Right atrium auricular region (tissue), 2 donors: ENCODE measurements around the gene CD300E. TPM values are rescaled to one million over a fixed set of nuclear protein-coding genes. Genes with fewer than 3 reads are reported as not detected.
A peak's percentile ranks its signal among the peaks of the same experiment; 100 is the strongest.
"Not testable (repeated sequence)": the region's sequence is repeated elsewhere in the genome, so short reads cannot be mapped to it uniquely, and the experiment has no call there.

ENCODE experiments used
- DNase-seq: peaks from one replicate; pipeline ENCODE4 v3.0.0-alpha.2; 2019; ENCODE audit warnings: low spot score
- H3K27ac ChIP-seq, 2 donors: fragments of 200-600 bp; sonication (generic); 1 replicate in 1 of 2; 2 replicates in 1 of 2; pipeline ENCODE4 v1.5.1; 2016 to 2019
- H3K27me3 ChIP-seq, 2 donors: fragments of 200-600 bp; sonication (generic); one replicate each; pipeline versions ENCODE4 v1.5.1 to v1.6.0; 2017 to 2019
- H3K36me3 ChIP-seq: fragments of 200-600 bp; sonication (generic); one replicate; pipeline ENCODE4 v1.5.1; 2016
- H3K4me1 ChIP-seq, 2 donors: fragments of 200-600 bp; sonication (generic); one replicate each; pipeline versions ENCODE4 v1.5.1 to v1.6.0; 2017 to 2019
- H3K4me3 ChIP-seq, 2 donors: fragments of 200-600 bp; sonication (generic); 1 replicate in 1 of 2; 2 replicates in 1 of 2; pipeline ENCODE4 v1.5.1; 2017 to 2019; ENCODE audit warnings: mild to moderate bottlenecking in 1 of 2, moderate library complexity in 1 of 2
- H3K9me3 ChIP-seq, 2 donors: fragments of 200-600 bp; sonication (generic); one replicate each; pipeline ENCODE4 v1.5.1; 2019
- CTCF ChIP-seq, 2 donors: fragments of 200-600 bp; sonication (generic); IDR thresholded peaks; one replicate each; pipeline ENCODE4 v1.5.1; 2019; ENCODE audit warnings: antibody characterized with exemption in 2 of 2
- total RNA-seq, 2 donors: library from RNA; depleted of rRNA; stranded (reverse); fragments of >200 nt; gene quantifications; one replicate each; pipeline ENCODE4 v1.1.0, GENCODE V29; 2016

The CD300E gene
- total RNA-seq, 2 donors from 2014 or later, result 0.52 to 1.0 TPM

DNA sequence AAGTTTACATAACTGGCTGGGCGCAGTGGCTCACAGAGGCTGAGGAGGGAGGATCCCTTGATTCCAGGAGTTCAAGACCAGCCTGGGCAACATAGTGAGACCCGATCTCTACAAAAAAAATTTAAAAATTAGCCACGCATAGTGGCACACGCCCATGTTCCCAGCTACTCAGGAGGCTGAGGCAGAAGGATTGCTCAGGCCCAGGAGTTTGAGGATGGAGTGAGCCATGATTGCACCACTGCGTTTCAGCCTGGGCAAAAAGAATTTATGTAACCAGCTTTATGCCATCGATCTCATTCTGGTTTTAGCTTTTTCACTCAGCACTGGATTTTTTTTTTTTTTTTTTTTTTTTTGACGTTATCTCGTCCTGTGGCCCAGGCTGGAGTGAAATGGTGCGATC is 9.1 kb upstream of the CD300E start:
- Histone ChIP-seq H3K27me3 (no peaks in the 10 kb centered on the region), H3K36me3 (no peaks in the 10 kb centered on the region), H3K4me1 (peaks cover 0 to 3% of the 10 kb centered on the region in 2 donors), H3K27ac (no peak overlapping the region), H3K9me3 (peaks cover 0 to 9% of the 10 kb centered on the region in 2 donors), H3K4me3 (no peak overlapping the region)
- no peak for TF ChIP-seq CTCF (IDR thresholded peaks at IDR 0.05)
- DNase-seq, result no peak

DNA sequence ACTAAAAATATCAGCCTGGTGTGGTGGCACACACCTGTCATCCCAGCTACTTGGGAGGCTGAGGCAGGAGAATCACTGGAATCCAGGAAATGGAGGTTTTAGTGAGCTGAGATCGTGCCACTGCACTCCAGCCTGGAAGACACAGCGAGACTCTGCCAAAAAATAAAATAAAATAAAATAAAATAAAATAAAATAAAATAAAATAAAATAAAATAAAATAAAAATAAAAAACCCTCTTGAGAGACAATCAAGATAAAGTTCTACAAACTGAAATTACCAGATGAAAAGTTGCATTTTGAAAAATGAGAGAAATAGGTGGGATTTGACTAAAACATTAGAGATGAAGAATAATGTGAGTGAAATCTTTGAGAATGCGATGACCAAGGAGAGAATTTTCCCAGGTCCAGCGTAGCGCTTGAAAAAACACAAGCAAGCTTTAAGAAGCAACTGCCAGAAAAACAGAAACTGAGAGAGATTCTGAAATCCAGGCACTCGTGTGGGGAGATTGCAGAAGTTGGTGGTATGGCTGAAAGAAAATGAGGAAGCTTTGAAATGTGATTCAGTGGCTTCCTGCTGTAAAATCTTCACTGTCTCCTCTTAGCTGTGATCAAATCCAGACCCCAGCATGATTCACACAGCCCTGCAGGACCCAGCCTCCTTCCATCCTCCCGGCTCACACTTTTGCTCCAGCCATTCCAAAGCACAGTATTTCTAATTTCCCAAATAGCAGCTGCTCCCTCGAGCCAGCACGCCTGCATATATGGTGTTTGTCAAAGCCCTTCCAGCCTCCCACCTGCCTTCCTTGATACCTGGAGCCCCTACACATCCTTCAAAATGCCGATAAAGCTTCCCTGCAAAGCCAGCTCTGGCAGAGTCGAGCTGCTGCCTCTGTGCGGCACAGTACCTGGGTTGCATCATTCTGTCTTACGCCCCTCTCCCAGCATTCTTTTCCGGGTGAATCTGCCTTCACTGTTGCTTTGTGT is 8.2 kb upstream of the CD300E start:
- no peak for TF ChIP-seq CTCF (IDR thresholded peaks at IDR 0.05)
- Histone ChIP-seq H3K4me1 (peaks cover 0 to 3% of the 10 kb centered on the region in 2 donors), H3K4me3 (no peak overlapping the region), H3K9me3 (peaks cover 0 to 9% of the 10 kb centered on the region in 2 donors), H3K27ac (no peak overlapping the region), H3K36me3 (no peaks in the 10 kb centered on the region), H3K27me3 (no peaks in the 10 kb centered on the region)
- no peak for DNase-seq

- H3K27ac ChIP-seq, H3K4me3 ChIP-seq, H3K27me3 ChIP-seq, H3K9me3 ChIP-seq, H3K4me1 ChIP-seq, DNase-seq, H3K36me3 ChIP-seq: not testable (repeated sequence)
Measured at GRCh38 chr17:74630251-74630650, 6.7 kb upstream of the CD300E start.

DNA sequence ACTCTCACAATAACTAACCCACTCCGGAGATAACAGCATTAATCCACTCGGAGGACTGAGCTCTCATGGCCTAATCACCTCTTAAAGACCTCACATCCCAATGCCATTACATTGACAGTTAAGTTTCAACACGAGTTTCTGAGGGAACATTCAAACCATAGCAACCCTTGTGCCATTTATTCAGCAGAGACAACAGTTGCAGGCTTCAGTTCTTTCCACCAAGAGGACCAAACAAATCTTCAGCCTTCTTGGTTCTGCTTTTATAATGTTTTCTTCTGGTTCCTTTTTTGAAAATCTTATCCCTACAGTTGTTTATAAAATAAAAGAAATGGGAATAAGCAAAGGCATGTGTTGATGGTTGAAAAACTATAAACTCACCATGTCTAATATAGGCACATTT is 2.1 kb upstream of the CD300E start:
- no peak for DNase-seq
- Histone ChIP-seq H3K4me1 (no peaks in the 10 kb centered on the region), H3K9me3 (peaks cover 0 to 9% of the 10 kb centered on the region in 2 donors), H3K27me3 (no peaks in the 10 kb centered on the region), H3K4me3 (no peak overlapping the region), H3K27ac (no peak overlapping the region), H3K36me3 (no peaks in the 10 kb centered on the region)
- TF ChIP-seq CTCF (IDR thresholded peaks at IDR 0.05), result no peak

GRCh38 chr17:74624131-74624530 is 593 bp upstream of the CD300E start:
- no peak for TF ChIP-seq CTCF (IDR thresholded peaks at IDR 0.05)
- H3K4me1 ChIP-seq, result no peaks in the 10 kb centered on the region
- no peak for DNase-seq
- H3K27ac ChIP-seq, result peak overlapping the region in 1 of 2 donors; percentile 18
- H3K36me3 ChIP-seq, result no peaks in the 10 kb centered on the region
- no peaks in the 10 kb centered on the region for H3K9me3 ChIP-seq
- H3K27me3 ChIP-seq, result no peaks in the 10 kb centered on the region
- no peak overlapping the region for H3K4me3 ChIP-seq

DNA sequence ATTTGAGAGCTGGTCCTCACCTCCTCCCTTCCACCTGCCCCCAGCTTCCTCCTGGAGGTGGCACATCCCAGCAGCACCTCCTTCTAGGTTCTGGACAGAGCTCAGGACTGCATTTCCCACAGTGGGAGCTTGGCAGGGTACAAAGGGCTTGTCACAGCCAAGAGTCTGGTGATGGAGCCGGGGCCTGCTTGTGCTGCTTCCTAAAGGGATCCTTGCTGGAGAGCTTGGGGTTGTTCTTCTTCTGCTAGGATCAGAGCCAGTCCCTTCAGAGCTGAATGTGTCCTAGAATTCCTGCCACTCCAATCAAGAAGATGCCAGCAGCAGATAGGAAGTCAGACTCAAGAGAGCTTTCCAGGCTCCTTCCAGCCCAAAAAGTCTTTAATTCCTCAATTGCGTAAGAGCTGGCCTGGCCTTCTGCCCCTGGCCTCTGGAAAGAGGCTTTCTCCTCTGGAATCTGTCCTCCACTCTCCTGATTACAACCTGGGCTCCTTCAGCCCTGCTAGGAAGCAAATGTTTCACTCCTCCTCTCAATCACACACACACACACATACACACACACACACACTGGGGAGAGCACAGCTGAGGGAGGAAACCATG is 4.4 kb downstream of the CD300E start:
- no peak for TF ChIP-seq CTCF (IDR thresholded peaks at IDR 0.05)
- DNase-seq, result no peak
- Histone ChIP-seq H3K4me1 (no peaks in the 10 kb centered on the region), H3K27me3 (no peaks in the 10 kb centered on the region), H3K9me3 (no peaks in the 10 kb centered on the region), H3K27ac (no peak overlapping the region), H3K36me3 (no peaks in the 10 kb centered on the region), H3K4me3 (no peak overlapping the region)
